Endothelial cell (in vitro differentiated cells): ENCODE results near the gene SURF2. TPM values are rescaled to one million over a fixed set of nuclear protein-coding genes. Genes with fewer than 3 reads are reported as not detected.

Experiments used
- DNase-seq: peaks from one replicate; pipeline ENCODE4 v3.0.0; 2021; ENCODE audit warnings: low spot score
- H3K27ac Mint-ChIP-seq: one replicate; pipeline ENCODE4 v1.8.0; 2021; ENCODE audit warnings: mixed read lengths, inconsistent platforms; ENCODE audit not compliant: unreplicated experiment
- H3K27me3 Mint-ChIP-seq: one replicate; pipeline ENCODE4 v1.8.0; 2021; ENCODE audit warnings: mild to moderate bottlenecking, moderate library complexity, mixed read lengths, inconsistent platforms; ENCODE audit not compliant: unreplicated experiment
- H3K36me3 Mint-ChIP-seq: one replicate; pipeline ENCODE4 v1.8.0; 2021; ENCODE audit warnings: mild to moderate bottlenecking, low read depth, mixed read lengths, inconsistent platforms; ENCODE audit not compliant: unreplicated experiment
- H3K4me1 Mint-ChIP-seq: one replicate; pipeline ENCODE4 v1.8.0; 2021; ENCODE audit warnings: mild to moderate bottlenecking, mixed read lengths, inconsistent platforms; ENCODE audit not compliant: unreplicated experiment
- H3K4me3 Mint-ChIP-seq: one replicate; pipeline ENCODE4 v1.8.0; 2021; ENCODE audit warnings: mild to moderate bottlenecking, mixed read lengths, inconsistent platforms; ENCODE audit not compliant: unreplicated experiment
- H3K9me3 Mint-ChIP-seq: one replicate; pipeline ENCODE4 v1.8.0; 2021; ENCODE audit warnings: mixed read lengths, inconsistent platforms; ENCODE audit not compliant: unreplicated experiment
- CTCF ChIP-seq: fragments of 200-600 bp; sonication (generic); IDR thresholded peaks from one replicate; pipeline ENCODE4 v1.5.0; 2021; ENCODE audit warnings: antibody characterized with exemption; ENCODE audit not compliant: unreplicated experiment
- total RNA-seq: library from RNA; stranded (reverse); fragmentation: NEBNext Ultra II Directional; extraction: Animal tissue kit (Norgen Biotek cat#: 25700); gene quantifications from one replicate; pipeline ENCODE4 v1.2.1, GENCODE V29; 2021; ENCODE audit not compliant: unreplicated experiment

Gene SURF2
- total RNA-seq, 1 donor from 2014 or later = 11.9 TPM

- no peak for TF ChIP-seq CTCF
- H3K9me3 Mint-ChIP-seq = no peaks in the 10 kb centered on the region
- peak overlapping the region; percentile 99 for H3K4me3 Mint-ChIP-seq
- peaks cover 22% of the 10 kb centered on the region for H3K4me1 Mint-ChIP-seq
- peaks cover 38% of the 10 kb centered on the region for H3K36me3 Mint-ChIP-seq
- H3K27me3 Mint-ChIP-seq = peaks cover 15% of the 10 kb centered on the region
- peak; percentile 53 for DNase-seq
- peak overlapping the region; percentile 97 for H3K27ac Mint-ChIP-seq
These were observed 8.8 kb upstream of the SURF2 start for GRCh38 chr9:133347515-133347984.

GRCh38 chr9:133347985-133348717 lies 8.2 kb upstream of the SURF2 start, which contains the start of the genes MED22 and RPL7A:
Gene MED22, minus strand, starts transcription at chr9:133348131. Its CDS starts 1,469 bp downstream, at chr9:133346662.
Gene RPL7A, plus strand, starts transcription at chr9:133348218. Its CDS starts 26 bp downstream, at chr9:133348244.
- peaks cover 22% of the 10 kb centered on the region for H3K4me1 Mint-ChIP-seq
- peaks cover 15% of the 10 kb centered on the region for H3K27me3 Mint-ChIP-seq
- peak within 1 kb of the TSS; percentile 97 for H3K27ac Mint-ChIP-seq
- DNase-seq = peak; percentile 85
- peaks cover 39% of the 10 kb centered on the region for H3K36me3 Mint-ChIP-seq
- peak within 1 kb of the TSS; percentile 99 for H3K4me3 Mint-ChIP-seq
- no peak for TF ChIP-seq CTCF
- H3K9me3 Mint-ChIP-seq = no peaks in the 10 kb centered on the region

DNA sequence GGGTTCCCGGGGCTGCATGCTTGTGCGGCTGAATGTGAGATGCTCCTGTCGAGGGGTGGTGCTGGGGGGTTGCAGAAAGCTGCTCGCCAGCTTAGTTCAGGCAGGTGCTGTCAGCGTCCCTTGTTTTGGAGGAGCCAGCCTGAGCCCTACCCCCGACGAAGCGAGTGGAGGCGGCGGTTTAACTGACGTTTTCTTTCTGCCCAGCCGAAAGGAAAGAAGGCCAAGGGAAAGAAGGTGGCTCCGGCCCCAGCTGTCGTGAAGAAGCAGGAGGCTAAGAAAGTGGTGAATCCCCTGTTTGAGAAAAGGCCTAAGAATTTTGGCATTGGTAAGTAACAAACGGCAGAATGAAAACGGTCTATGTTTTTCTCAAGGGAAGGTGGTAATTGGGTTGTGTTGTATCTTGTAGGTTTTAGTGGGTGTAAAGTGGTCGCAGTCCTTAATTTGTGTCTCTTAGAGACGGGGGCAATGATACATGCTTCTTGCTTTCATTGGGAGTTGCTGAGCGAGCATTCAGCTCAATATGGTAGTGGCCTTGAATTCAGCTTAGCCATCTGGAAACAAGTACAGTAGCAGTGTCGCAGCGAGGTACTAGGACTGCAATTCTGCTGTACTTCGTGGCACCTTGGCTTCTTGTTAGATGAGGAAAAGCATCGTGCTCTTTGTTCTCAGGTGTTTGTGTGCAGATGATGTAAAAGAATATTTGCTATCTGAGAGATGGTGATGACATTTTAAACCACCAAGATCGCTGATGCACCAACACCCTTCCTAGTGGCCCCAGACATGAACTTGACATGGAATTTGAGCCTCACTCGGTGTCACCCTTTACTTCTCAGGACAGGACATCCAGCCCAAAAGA lies 7.4 kb upstream of the SURF2 start:
- Mint-ChIP-seq H3K4me3 (peak overlapping the region; percentile 99), H3K9me3 (no peaks in the 10 kb centered on the region), H3K27me3 (peaks cover 17% of the 10 kb centered on the region), H3K36me3 (peaks cover 42% of the 10 kb centered on the region), H3K4me1 (peaks cover 22% of the 10 kb centered on the region), H3K27ac (peak overlapping the region; percentile 97)
- DNase-seq = no peak
- TF ChIP-seq CTCF = no peak

DNA sequence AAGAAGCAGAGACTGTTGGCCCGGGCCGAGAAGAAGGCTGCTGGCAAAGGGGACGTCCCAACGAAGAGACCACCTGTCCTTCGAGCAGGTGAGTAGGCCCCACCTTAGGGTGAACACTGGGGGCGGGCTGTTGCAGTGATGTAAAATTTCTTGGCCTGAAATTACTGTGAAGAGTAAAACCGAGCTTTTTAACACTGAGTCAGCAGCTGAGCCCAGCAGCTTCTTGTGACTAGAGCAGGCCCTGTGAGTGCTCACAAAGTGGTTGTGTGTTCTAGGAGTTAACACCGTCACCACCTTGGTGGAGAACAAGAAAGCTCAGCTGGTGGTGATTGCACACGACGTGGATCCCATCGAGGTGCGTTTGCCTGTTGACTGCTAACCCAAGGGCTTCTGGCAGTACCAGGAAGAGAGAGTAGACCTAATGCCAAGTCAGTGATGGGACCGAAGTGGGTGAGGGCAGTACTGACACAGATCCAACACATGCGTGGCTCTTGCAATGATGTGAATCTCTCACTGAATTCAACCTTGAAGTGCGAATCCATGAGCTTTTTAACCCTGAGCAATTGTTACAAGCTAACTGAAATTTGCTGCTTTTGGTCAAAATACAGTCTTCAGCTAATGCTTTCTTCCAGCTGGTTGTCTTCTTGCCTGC lies 6.3 kb upstream of the SURF2 start:
- Mint-ChIP-seq H3K36me3 (peaks cover 42% of the 10 kb centered on the region), H3K4me3 (peak overlapping the region; percentile 99), H3K27me3 (peaks cover 15% of the 10 kb centered on the region), H3K27ac (no peak overlapping the region), H3K9me3 (no peaks in the 10 kb centered on the region), H3K4me1 (peaks cover 22% of the 10 kb centered on the region)
- TF ChIP-seq CTCF = no peak
- no peak for DNase-seq
